Measurements from ENCODE around the gene ENPP1.
"Not testable (repeated sequence)": the region's sequence is repeated elsewhere in the genome, so short reads cannot be mapped to it uniquely, and the experiment has no call there.

ENPP1 gene

GRCh38 chr6:131893198-131893597, 85.4 kb downstream of the ENPP1 start:
- no peak overlapping the region for H3K9ac ChIP-seq (ENCODE audit: low read depth in 1 of 2, low read length in 2 of 2)
- peaks cover 0 to 1% of the 10 kb centered on the region in 2 donors for H3K36me3 ChIP-seq (ENCODE audit: control insufficient read depth in 2 of 2, insufficient read depth in 2 of 2, low read length in 2 of 2)
- peaks cover 7 to 20% of the 10 kb centered on the region in 2 donors for H3K4me1 ChIP-seq (ENCODE audit: control insufficient read depth in 2 of 2, insufficient read depth in 2 of 2, low read length in 2 of 2)
- H3K27ac ChIP-seq (ENCODE audit: low read depth in 2 of 2, low read length in 2 of 2): no peak overlapping the region
- H3K4me3 ChIP-seq (ENCODE audit: low read length in 2 of 2): no peak overlapping the region
- H3K27me3 ChIP-seq (ENCODE audit: control insufficient read depth in 2 of 2, insufficient read depth in 2 of 2, low read length in 2 of 2): no peaks in the 10 kb centered on the region
- H3K9me3 ChIP-seq (ENCODE audit: control insufficient read depth in 2 of 2, low read length in 2 of 2): peaks cover 5% of the 10 kb centered on the region in 2 donors

- H3K27ac ChIP-seq (ENCODE audit: low read depth in 2 of 2, low read length in 2 of 2): peak overlapping the region; percentile 82 to 91
- peaks cover 7 to 20% of the 10 kb centered on the region in 2 donors for H3K4me1 ChIP-seq (ENCODE audit: control insufficient read depth in 2 of 2, insufficient read depth in 2 of 2, low read length in 2 of 2)
- H3K9ac ChIP-seq (ENCODE audit: low read depth in 1 of 2, low read length in 2 of 2): peak overlapping the region in 1 of 2 donors; percentile 23
- H3K36me3 ChIP-seq (ENCODE audit: control insufficient read depth in 2 of 2, insufficient read depth in 2 of 2, low read length in 2 of 2): no peaks in the 10 kb centered on the region
- H3K9me3 ChIP-seq (ENCODE audit: control insufficient read depth in 2 of 2, low read length in 2 of 2): peaks cover 5% of the 10 kb centered on the region in 2 donors
- peak overlapping the region; percentile 20 to 57 for H3K4me3 ChIP-seq (ENCODE audit: low read length in 2 of 2)
- no peaks in the 10 kb centered on the region for H3K27me3 ChIP-seq (ENCODE audit: control insufficient read depth in 2 of 2, insufficient read depth in 2 of 2, low read length in 2 of 2)
These were observed 86.9 kb downstream of the ENPP1 start for GRCh38 chr6:131894493-131895424.

GRCh38 chr6:131897050-131897435, 89.2 kb downstream of the ENPP1 start:
- no peaks in the 10 kb centered on the region for H3K36me3 ChIP-seq (ENCODE audit: control insufficient read depth in 2 of 2, insufficient read depth in 2 of 2, low read length in 2 of 2)
- H3K27ac ChIP-seq (ENCODE audit: low read depth in 2 of 2, low read length in 2 of 2): no peak overlapping the region
- H3K27me3 ChIP-seq (ENCODE audit: control insufficient read depth in 2 of 2, insufficient read depth in 2 of 2, low read length in 2 of 2): no peaks in the 10 kb centered on the region
- H3K9ac ChIP-seq (ENCODE audit: low read depth in 1 of 2, low read length in 2 of 2): no peak overlapping the region
- peaks cover 7 to 20% of the 10 kb centered on the region in 2 donors for H3K4me1 ChIP-seq (ENCODE audit: control insufficient read depth in 2 of 2, insufficient read depth in 2 of 2, low read length in 2 of 2)
- peaks cover 5% of the 10 kb centered on the region in 2 donors for H3K9me3 ChIP-seq (ENCODE audit: control insufficient read depth in 2 of 2, low read length in 2 of 2)
- no peak overlapping the region for H3K4me3 ChIP-seq (ENCODE audit: low read length in 2 of 2)

GRCh38 chr6:131897621-131898020, 89.8 kb downstream of the ENPP1 start:
- Histone ChIP-seq H3K27ac (ENCODE audit: low read depth in 2 of 2, low read length in 2 of 2) (no peak overlapping the region), H3K4me1 (ENCODE audit: control insufficient read depth in 2 of 2, insufficient read depth in 2 of 2, low read length in 2 of 2) (peaks cover 7 to 18% of the 10 kb centered on the region in 2 donors), H3K9me3 (ENCODE audit: control insufficient read depth in 2 of 2, low read length in 2 of 2) (peaks cover 5% of the 10 kb centered on the region in 2 donors), H3K27me3 (ENCODE audit: control insufficient read depth in 2 of 2, insufficient read depth in 2 of 2, low read length in 2 of 2) (no peaks in the 10 kb centered on the region), H3K9ac (ENCODE audit: low read depth in 1 of 2, low read length in 2 of 2) (no peak overlapping the region), H3K36me3 (ENCODE audit: control insufficient read depth in 2 of 2, insufficient read depth in 2 of 2, low read length in 2 of 2) (no peaks in the 10 kb centered on the region), H3K4me3 (ENCODE audit: low read length in 2 of 2) (no peak overlapping the region)

GRCh38 chr6:131898718-131899117, 90.9 kb downstream of the ENPP1 start:
- no peaks in the 10 kb centered on the region for H3K27me3 ChIP-seq (ENCODE audit: control insufficient read depth in 2 of 2, insufficient read depth in 2 of 2, low read length in 2 of 2)
- no peak overlapping the region for H3K9ac ChIP-seq (ENCODE audit: low read depth in 1 of 2, low read length in 2 of 2)
- no peaks in the 10 kb centered on the region for H3K36me3 ChIP-seq (ENCODE audit: control insufficient read depth in 2 of 2, insufficient read depth in 2 of 2, low read length in 2 of 2)
- peaks cover 7 to 9% of the 10 kb centered on the region in 2 donors for H3K4me1 ChIP-seq (ENCODE audit: control insufficient read depth in 2 of 2, insufficient read depth in 2 of 2, low read length in 2 of 2)
- H3K9me3 ChIP-seq (ENCODE audit: control insufficient read depth in 2 of 2, low read length in 2 of 2): peaks cover 5% of the 10 kb centered on the region in 2 donors
- H3K27ac ChIP-seq (ENCODE audit: low read depth in 2 of 2, low read length in 2 of 2): no peak overlapping the region
- no peak overlapping the region for H3K4me3 ChIP-seq (ENCODE audit: low read length in 2 of 2)

GRCh38 chr6:131900231-131900630, 92.4 kb downstream of the ENPP1 start:
- no peak overlapping the region for H3K27ac ChIP-seq (ENCODE audit: low read depth in 2 of 2, low read length in 2 of 2)
- H3K4me1 ChIP-seq (ENCODE audit: control insufficient read depth in 2 of 2, insufficient read depth in 2 of 2, low read length in 2 of 2): no peaks in the 10 kb centered on the region
- H3K36me3 ChIP-seq (ENCODE audit: control insufficient read depth in 2 of 2, insufficient read depth in 2 of 2, low read length in 2 of 2): no peaks in the 10 kb centered on the region
- H3K9me3 ChIP-seq (ENCODE audit: control insufficient read depth in 2 of 2, low read length in 2 of 2): peaks cover 5% of the 10 kb centered on the region in 2 donors
- H3K4me3 ChIP-seq (ENCODE audit: low read length in 2 of 2): no peak overlapping the region
- no peaks in the 10 kb centered on the region for H3K27me3 ChIP-seq (ENCODE audit: control insufficient read depth in 2 of 2, insufficient read depth in 2 of 2, low read length in 2 of 2)
- H3K9ac ChIP-seq (ENCODE audit: low read depth in 1 of 2, low read length in 2 of 2): no peak overlapping the region

GRCh38 chr6:131901326-131901873, 93.6 kb downstream of the ENPP1 start:
- H3K9me3 ChIP-seq (ENCODE audit: control insufficient read depth in 2 of 2, low read length in 2 of 2); H3K4me1 ChIP-seq (ENCODE audit: control insufficient read depth in 2 of 2, insufficient read depth in 2 of 2, low read length in 2 of 2); H3K27me3 ChIP-seq (ENCODE audit: control insufficient read depth in 2 of 2, insufficient read depth in 2 of 2, low read length in 2 of 2); H3K4me3 ChIP-seq (ENCODE audit: low read length in 2 of 2); H3K9ac ChIP-seq (ENCODE audit: low read depth in 1 of 2, low read length in 2 of 2); H3K27ac ChIP-seq (ENCODE audit: low read depth in 2 of 2, low read length in 2 of 2); H3K36me3 ChIP-seq (ENCODE audit: control insufficient read depth in 2 of 2, insufficient read depth in 2 of 2, low read length in 2 of 2): not testable (repeated sequence)

GRCh38 chr6:131903734-131904133, 95.9 kb downstream of the ENPP1 start:
- H3K36me3 ChIP-seq (ENCODE audit: control insufficient read depth in 2 of 2, insufficient read depth in 2 of 2, low read length in 2 of 2); H3K27me3 ChIP-seq (ENCODE audit: control insufficient read depth in 2 of 2, insufficient read depth in 2 of 2, low read length in 2 of 2); H3K9ac ChIP-seq (ENCODE audit: low read depth in 1 of 2, low read length in 2 of 2); H3K9me3 ChIP-seq (ENCODE audit: control insufficient read depth in 2 of 2, low read length in 2 of 2); H3K27ac ChIP-seq (ENCODE audit: low read depth in 2 of 2, low read length in 2 of 2); H3K4me3 ChIP-seq (ENCODE audit: low read length in 2 of 2); H3K4me1 ChIP-seq (ENCODE audit: control insufficient read depth in 2 of 2, insufficient read depth in 2 of 2, low read length in 2 of 2): not testable (repeated sequence)

- H3K4me1 ChIP-seq (ENCODE audit: control insufficient read depth in 2 of 2, insufficient read depth in 2 of 2, low read length in 2 of 2); H3K4me3 ChIP-seq (ENCODE audit: low read length in 2 of 2); H3K27me3 ChIP-seq (ENCODE audit: control insufficient read depth in 2 of 2, insufficient read depth in 2 of 2, low read length in 2 of 2); H3K9me3 ChIP-seq (ENCODE audit: control insufficient read depth in 2 of 2, low read length in 2 of 2); H3K9ac ChIP-seq (ENCODE audit: low read depth in 1 of 2, low read length in 2 of 2); H3K27ac ChIP-seq (ENCODE audit: low read depth in 2 of 2, low read length in 2 of 2); H3K36me3 ChIP-seq (ENCODE audit: control insufficient read depth in 2 of 2, insufficient read depth in 2 of 2, low read length in 2 of 2): not testable (repeated sequence)
These were observed 101.0 kb downstream of the ENPP1 start for GRCh38 chr6:131908787-131909186.

GRCh38 chr6:131909408-131910218, 101.8 kb downstream of the ENPP1 start:
- H3K9ac ChIP-seq (ENCODE audit: low read depth in 1 of 2, low read length in 2 of 2): no peak overlapping the region
- no peak overlapping the region for H3K4me3 ChIP-seq (ENCODE audit: low read length in 2 of 2)
- H3K27ac ChIP-seq (ENCODE audit: low read depth in 2 of 2, low read length in 2 of 2): no peak overlapping the region
- H3K9me3 ChIP-seq (ENCODE audit: control insufficient read depth in 2 of 2, low read length in 2 of 2): no peaks in the 10 kb centered on the region
- peaks cover 3 to 5% of the 10 kb centered on the region in 2 donors for H3K4me1 ChIP-seq (ENCODE audit: control insufficient read depth in 2 of 2, insufficient read depth in 2 of 2, low read length in 2 of 2)
- H3K36me3 ChIP-seq (ENCODE audit: control insufficient read depth in 2 of 2, insufficient read depth in 2 of 2, low read length in 2 of 2): no peaks in the 10 kb centered on the region
- peaks cover 0 to 2% of the 10 kb centered on the region in 2 donors for H3K27me3 ChIP-seq (ENCODE audit: control insufficient read depth in 2 of 2, insufficient read depth in 2 of 2, low read length in 2 of 2)
